GM21367 (cell line): ENCODE measurements around the gene DAP.
A peak's percentile ranks its signal among the peaks of the same experiment; 100 is the strongest.

Experiments
- ATAC-seq: cut with Tn5 transposase; IDR thresholded peaks from one replicate; pipeline ENCODE4 v1.9.1; 2021; ENCODE audit not compliant: unreplicated experiment

Gene DAP

DNA sequence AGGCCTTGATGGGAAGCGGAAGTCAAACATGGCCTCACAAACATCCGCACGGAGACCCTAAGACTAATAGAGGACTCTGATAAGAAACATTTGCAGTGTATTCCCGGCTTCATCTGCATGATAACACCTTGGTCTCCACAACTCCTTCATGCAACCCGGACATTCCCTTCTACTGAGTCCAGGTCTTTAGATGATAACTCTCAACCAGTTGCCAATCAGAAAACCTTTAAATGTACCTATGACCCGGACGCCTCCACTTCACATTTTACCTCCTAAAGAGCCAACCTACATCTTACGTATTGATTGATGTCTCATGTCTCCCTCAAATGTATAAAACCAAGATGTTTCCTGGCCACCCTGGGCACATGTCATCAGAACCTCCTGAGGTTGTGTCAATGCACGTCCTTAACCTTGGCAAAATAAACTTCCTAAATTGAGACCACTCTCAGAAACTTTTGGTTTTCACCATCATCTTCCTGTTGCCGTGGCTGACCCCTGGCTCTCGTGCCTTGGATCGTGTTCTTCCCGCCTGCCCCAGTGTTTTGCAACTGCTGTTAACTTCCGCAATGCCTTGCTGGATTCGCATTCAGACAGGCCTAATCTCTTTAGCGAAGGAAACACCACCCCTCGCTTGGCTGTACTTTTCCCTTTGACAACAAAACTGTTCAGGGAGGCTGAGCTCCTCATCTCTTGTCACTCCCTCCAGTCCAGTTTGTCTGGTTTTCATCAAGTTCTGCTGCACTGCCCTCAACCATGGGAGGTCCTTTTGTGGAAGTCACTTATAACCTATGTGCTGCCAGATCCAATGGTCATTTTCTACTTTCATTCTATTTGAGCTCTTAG, 1.1 kb upstream of the DAP start:
- ATAC-seq, result no peak

GRCh38 chr5:10760921-10761184, 181 bp downstream of the DAP start:
- no peak for ATAC-seq

DNA sequence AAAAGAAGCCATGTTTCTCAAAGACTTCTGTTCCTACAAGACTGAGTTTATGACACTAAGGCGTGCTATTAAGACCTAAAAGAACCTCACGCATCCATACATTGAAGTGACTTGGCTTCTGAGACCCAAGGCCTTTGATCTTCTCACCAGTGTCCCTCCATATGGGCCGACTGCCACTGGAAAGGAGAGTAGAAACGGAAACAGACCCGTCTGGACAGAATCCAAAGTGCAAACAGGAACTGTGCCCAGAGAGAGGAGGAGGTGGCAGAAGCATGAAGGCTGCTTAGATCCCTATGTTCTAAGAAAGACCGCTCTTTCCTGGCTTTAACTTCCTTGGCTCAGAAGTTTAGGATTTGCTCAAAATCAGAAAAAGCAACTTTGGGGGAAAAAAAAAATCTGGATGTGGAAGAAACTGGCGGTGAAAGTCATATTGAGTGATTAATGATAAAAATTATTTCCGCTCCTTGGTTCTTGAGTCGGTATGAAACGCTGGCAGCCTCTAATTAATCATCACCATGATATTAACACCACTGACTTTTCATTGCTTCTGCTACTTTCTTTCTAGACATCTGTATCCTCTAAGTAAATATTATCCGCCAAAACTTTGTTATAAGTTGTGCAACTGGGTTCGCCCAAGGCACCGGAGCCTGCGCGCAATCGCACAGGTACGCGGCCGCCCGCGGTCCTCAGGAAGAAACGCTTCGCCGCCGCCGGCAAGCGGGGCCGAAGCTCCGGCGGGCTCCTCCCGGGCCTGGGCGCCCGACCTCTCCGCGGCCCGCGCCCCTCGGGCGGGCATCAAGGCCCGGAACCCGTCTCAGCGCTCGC, 726 bp downstream of the DAP start:
- ATAC-seq, result peak; percentile 27

GRCh38 chr5:10759111-10759510, 1.9 kb downstream of the DAP start:
- ATAC-seq, result no peak

GRCh38 chr5:10757922-10758555, 3.0 kb downstream of the DAP start:
- ATAC-seq, result no peak

DNA sequence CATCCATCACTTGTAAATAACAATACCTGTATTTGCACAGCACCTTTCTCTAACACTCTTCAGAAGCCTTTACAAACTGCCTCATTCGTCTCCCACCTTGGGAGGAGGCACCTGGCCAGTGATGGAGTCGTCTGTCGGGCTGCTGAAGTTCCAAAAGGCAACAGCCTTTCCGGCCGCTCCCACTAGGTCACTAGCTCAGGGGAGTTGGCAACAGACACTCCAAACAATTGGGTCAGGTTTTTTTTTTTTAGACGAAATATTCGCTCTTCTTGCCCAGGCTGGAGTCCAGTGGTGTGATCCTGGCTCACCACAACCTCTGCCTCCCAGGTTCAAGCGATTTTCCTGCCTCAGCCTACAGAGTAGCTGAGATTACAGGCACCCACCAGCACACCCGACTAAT, 4.0 kb downstream of the DAP start:
- no peak for ATAC-seq

DNA sequence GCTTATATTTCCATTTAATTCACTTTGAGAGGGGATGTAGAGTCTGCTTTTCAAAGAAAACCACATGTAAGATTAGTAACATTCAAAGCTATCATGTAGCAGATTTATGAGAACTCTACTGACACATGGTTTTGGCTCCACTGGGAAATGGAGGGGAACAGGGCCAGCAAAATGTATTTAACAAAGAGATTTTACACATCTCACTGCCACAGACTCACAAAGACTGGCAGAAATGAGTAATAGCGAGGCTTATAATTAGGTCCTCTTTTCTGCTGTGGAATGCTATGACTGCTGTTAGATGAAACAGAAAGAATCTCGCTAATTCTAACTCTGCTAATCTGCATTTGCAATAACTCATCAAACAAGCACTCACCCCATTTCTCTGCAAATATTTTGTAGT, 4.5 kb downstream of the DAP start:
- no peak for ATAC-seq

DNA sequence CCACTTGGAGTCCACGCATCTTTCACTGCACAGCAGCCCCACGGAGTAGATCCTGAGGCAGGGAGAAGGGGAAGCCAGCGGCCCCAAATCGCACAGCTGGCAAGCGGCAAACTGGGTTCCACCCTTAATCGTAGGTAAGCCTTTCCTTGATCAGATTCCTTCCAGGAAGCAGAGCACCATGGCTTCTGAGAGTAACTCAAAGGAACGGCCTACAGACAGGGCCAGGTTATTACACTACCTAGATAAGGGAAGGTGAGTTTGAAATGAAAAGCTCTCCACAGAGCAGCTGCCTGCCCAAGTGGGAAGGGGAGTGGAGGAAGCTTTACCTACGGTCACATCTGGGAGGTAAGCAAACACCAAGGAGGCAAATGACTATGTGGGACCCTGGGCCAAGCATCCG, 7.9 kb downstream of the DAP start:
- no peak for ATAC-seq

DNA sequence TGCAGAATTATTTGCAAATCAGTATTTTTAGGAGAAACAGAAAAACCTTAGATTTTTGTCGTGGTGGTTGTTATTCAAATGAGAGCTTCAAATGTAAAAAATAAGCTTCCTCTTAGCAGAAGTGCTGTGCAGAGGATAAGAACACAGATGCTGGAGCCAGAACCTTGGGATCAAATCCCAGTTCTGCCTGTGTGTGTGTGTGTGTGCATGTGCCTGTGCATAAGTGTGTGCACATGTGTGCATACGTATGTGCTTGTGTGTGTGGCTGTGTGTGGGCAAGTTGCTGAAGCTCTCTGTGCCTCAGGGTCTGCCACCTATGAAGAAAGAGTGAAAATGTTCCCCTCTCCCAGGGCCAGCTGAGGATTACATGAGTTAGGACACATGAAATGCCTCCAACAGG, 8.6 kb downstream of the DAP start:
- ATAC-seq, result no peak

GRCh38 chr5:10750909-10751308, 10.1 kb downstream of the DAP start:
- no peak for ATAC-seq

DNA sequence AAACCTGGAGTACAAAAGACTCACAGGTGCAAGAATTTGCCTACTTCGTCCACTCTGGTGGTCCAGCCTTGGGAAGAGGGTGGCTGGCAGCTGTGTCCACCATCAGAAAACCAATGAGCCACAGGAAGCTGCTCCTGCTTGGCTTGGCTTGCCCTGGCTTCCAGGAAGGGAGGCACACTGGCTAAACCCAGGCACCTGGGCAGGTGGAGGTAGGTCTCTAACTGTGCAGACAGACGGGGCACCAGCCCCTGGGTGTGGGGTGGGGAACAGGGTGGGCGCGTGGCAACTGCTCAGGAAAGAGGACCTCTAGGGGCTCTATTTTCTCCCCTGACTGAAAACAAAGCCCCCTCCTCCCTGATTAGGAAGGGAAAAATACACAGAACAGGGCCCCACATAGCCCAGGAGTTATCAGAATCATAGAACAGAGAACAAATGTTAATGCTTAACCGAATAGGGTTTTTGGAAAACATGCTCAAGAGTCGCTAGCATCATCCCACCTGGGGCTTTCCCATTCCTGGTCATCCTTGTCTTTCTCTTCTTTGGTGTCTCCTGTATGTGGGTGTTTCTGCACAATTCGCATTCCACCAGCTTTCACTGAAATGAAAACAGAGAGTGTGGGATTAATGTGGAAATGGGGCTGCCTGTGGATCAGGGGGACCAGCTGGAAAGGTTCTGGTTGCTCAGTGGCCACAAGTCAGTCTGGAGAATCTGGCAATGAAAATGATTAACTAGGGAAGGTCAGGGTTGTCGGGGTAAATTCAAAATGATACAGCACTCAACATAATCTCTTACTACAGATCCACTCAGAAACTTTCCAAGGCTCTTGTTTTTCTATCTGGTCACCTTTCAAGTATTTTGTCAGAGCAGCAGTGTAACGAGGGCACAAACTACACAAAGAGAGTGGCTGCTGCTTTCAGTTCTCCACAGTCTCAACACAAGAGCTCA, 13.1 kb downstream of the DAP start:
- ATAC-seq, result no peak

DNA sequence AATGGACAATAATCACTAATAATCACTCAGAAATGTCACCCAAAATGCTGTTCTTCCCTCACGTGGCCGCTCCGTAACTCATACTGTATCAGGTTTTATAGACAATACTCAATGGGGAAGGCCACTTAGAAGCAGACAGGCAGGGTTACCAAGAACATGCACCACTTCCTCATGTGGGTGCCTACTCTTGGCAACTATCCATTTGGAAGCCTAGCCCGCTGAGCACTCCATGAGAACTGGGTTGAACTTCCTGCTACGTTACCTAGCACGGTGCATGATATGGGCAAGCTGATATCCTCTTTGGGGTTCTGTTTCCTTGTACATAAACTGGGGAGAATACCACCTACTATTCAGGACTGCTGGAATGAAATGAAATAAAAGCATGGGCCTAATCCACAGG, 14.3 kb downstream of the DAP start:
- ATAC-seq, result no peak

DNA sequence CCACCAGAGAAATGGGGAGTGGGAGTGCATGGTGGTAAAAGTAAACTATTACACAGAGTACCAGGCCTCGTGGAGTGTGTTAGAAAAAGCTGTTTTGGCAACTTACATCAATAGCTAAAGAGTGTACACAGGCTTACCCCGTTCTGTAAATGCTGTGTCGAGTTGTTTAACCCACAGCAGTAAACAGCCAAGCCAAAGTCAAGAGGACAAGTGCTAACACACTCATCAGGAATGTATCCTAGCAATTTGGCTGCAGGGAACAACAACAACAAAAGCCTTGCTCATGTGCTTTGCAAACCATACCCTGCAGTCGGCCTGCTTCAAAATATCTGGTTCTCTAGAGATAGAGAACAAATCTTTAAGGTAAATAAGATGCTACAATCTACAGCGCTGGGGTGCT, 15.9 kb downstream of the DAP start:
- no peak for ATAC-seq

- ATAC-seq, result no peak
Observed at GRCh38 chr5:10744681-10745080, 16.4 kb downstream of the DAP start.

- ATAC-seq, result no peak
Observed at GRCh38 chr5:10743951-10744350, 17.1 kb downstream of the DAP start.

DNA sequence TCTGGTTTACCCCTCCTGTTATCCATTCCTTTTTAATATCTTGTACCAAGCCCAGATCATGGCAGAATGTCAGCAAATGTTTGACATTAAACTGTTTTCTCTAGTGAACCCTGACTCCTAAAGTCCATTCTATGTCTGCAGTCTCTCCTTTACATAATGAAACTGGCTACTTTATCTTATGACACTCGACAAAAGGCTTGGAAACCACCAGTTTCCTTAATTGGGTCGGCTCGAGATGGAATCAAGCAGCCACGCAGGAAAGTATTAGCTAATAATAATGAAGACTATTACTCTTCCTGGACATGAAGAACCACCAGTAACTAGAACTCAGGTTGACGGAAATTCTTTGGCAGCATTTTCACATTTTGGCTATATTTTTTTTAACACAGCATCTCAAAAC, 17.5 kb downstream of the DAP start:
- no peak for ATAC-seq

GRCh38 chr5:10741661-10742060, 19.4 kb downstream of the DAP start:
- ATAC-seq, result no peak

GRCh38 chr5:10740384-10740783, 20.6 kb downstream of the DAP start:
- ATAC-seq, result no peak

GRCh38 chr5:10737880-10738279, 23.2 kb downstream of the DAP start:
- no peak for ATAC-seq

GRCh38 chr5:10736808-10737207, 24.2 kb downstream of the DAP start:
- no peak for ATAC-seq

DNA sequence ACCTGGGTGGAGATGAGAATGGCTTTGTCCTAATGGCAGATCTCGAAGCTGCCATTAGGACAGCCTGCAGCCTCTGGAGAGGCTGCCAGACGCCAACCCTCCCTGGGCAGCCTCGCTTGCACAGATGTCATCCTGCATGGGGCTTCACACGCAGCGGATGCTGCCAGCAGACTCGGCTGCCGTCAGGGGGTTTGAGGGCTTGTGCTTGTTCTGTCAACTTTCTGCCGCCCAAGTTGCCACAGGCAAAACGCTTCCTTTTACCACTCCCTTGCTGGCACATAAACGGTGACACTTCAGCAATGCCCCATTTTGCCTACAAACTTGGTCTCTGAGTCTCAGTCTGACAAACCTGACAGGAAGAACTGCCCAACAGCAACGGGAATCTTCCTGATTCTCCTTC, 24.7 kb downstream of the DAP start:
- no peak for ATAC-seq
